SU-DHL-6 (cell line): Measurements from ENCODE around the gene STRN3.
A peak's percentile ranks its signal among the peaks of the same experiment; 100 is the strongest.

Source experiments
- EZH2phosphoT487 ChIP-seq: fragments of 200-600 bp; sonication (generic), shearing (Covaris generic); conservative IDR thresholded peaks from 2 replicates; pipeline ENCODE4 v1.6.1; 2018; ENCODE audit warnings: mild to moderate bottlenecking, antibody characterized with exemption, low read length, moderate library complexity, mixed read lengths
- TF ChIP-seq, protein P1 (sequence below): fragments of 200-600 bp; sonication (generic); IDR thresholded peaks from one replicate; pipeline ENCODE4 v1.5.1; 2017; ENCODE audit warnings: antibody characterized with exemption, mild to moderate bottlenecking, low read length, moderate library complexity; ENCODE audit not compliant: insufficient read depth, poor library complexity, severe bottlenecking

- TF ChIP-seq, protein P1, sequence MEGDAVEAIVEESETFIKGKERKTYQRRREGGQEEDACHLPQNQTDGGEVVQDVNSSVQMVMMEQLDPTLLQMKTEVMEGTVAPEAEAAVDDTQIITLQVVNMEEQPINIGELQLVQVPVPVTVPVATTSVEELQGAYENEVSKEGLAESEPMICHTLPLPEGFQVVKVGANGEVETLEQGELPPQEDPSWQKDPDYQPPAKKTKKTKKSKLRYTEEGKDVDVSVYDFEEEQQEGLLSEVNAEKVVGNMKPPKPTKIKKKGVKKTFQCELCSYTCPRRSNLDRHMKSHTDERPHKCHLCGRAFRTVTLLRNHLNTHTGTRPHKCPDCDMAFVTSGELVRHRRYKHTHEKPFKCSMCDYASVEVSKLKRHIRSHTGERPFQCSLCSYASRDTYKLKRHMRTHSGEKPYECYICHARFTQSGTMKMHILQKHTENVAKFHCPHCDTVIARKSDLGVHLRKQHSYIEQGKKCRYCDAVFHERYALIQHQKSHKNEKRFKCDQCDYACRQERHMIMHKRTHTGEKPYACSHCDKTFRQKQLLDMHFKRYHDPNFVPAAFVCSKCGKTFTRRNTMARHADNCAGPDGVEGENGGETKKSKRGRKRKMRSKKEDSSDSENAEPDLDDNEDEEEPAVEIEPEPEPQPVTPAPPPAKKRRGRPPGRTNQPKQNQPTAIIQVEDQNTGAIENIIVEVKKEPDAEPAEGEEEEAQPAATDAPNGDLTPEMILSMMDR: peak; percentile 28
- TF ChIP-seq EZH2phosphoT487: no peak
These were observed 119.2 kb downstream of the STRN3 start for GRCh38 chr14:30906752-30907658.
